ENCODE results near the gene DYNLT2.

Gene DYNLT2

GRCh38 chr6:169783971-169784820, 32.8 kb upstream of the DYNLT2 start:
- TF ChIP-seq FOXP2 (optimal IDR thresholded peaks at IDR 0.05; ENCODE audit: borderline replicate concordance, extremely low read depth, extremely low read length, insufficient read depth) (no peak), SIN3A (IDR thresholded peaks at IDR 0.05; ENCODE audit: borderline replicate concordance, insufficient read depth, low read length) (no peak), TAF1 (IDR thresholded peaks at IDR 0.05; ENCODE audit: borderline replicate concordance, insufficient read depth, low read length) (no peak), POLR2AphosphoS5 (IDR thresholded peaks at IDR 0.05; ENCODE audit: low read depth, low read length) (no peak), REST (IDR thresholded peaks at IDR 0.05; ENCODE audit: insufficient read depth in 1 of 2, low read depth in 2 of 2, low read length in 2 of 2) (no peak)

- TF ChIP-seq SIN3A (IDR thresholded peaks at IDR 0.05; ENCODE audit: borderline replicate concordance, insufficient read depth, low read length), result no peak
- TF ChIP-seq TAF1 (IDR thresholded peaks at IDR 0.05; ENCODE audit: borderline replicate concordance, insufficient read depth, low read length), result no peak
- no peak for TF ChIP-seq FOXP2 (optimal IDR thresholded peaks at IDR 0.05; ENCODE audit: borderline replicate concordance, extremely low read depth, extremely low read length, insufficient read depth)
- TF ChIP-seq POLR2AphosphoS5 (IDR thresholded peaks at IDR 0.05; ENCODE audit: low read depth, low read length), result no peak
- TF ChIP-seq REST (IDR thresholded peaks at IDR 0.05; ENCODE audit: insufficient read depth in 1 of 2, low read depth in 2 of 2, low read length in 2 of 2), result no peak
Measured at GRCh38 chr6:169783401-169783800, 32.0 kb upstream of the DYNLT2 start.

DNA sequence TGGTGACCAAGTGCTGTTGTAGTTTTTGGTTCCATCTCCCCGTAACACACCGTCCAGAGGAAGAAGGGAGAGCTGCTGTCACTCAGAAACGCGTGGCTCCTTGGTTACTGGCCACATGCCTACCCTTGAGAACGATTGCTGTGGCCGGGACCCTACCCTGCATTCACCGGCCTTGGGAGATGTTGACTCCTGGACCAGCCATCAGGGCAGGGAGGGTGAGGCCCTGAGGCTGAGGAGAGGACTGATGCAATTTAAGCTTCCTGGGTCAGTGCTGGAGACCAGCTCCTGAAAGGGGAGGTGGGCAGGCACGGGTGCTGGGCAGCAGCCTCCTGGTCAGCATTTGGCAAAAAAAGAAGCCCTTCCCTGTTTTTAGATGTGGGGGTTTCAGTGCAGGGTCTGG, 31.6 kb upstream of the DYNLT2 start:
- TF ChIP-seq SIN3A (IDR thresholded peaks at IDR 0.05; ENCODE audit: borderline replicate concordance, insufficient read depth, low read length) (no peak), POLR2AphosphoS5 (IDR thresholded peaks at IDR 0.05; ENCODE audit: low read depth, low read length) (no peak), TAF1 (IDR thresholded peaks at IDR 0.05; ENCODE audit: borderline replicate concordance, insufficient read depth, low read length) (no peak), FOXP2 (optimal IDR thresholded peaks at IDR 0.05; ENCODE audit: borderline replicate concordance, extremely low read depth, extremely low read length, insufficient read depth) (no peak), REST (IDR thresholded peaks at IDR 0.05; ENCODE audit: insufficient read depth in 1 of 2, low read depth in 2 of 2, low read length in 2 of 2) (no peak)

GRCh38 chr6:169780571-169781091, 29.3 kb upstream of the DYNLT2 start:
- TF ChIP-seq REST (IDR thresholded peaks at IDR 0.05; ENCODE audit: insufficient read depth in 1 of 2, low read depth in 2 of 2, low read length in 2 of 2) (no peak), FOXP2 (optimal IDR thresholded peaks at IDR 0.05; ENCODE audit: borderline replicate concordance, extremely low read depth, extremely low read length, insufficient read depth) (no peak)
